HepG2 (cell line): Measurements from ENCODE around the gene SLC16A5. TPM values are rescaled to one million over a fixed set of nuclear protein-coding genes. Genes with fewer than 3 reads are reported as not detected.

Experiments
- ATAC-seq: fragments of 200-7000 bp; cut with Tn5 transposase; 3 replicates; pipeline ENCODE4 v1.9.1; 2020; ENCODE audit warnings: mild to moderate bottlenecking, moderate library complexity
- BruUV-seq: library from RNA; stranded (reverse); fragments of 400-500 nt; replicated peaks from 2 replicates; lab custom pipeline; 2021; lab: Mats Ljungman, UMichigan
- CTCF ChIA-PET: fragments of 300-600 bp; formaldehyde crosslinking; extraction: SDS; loops from one replicate; lab custom pipeline; 2021; ENCODE audit warnings: low total read pairs, inconsistent platforms, low intra/inter-chr PET ratio; lab: Yijun Ruan, JAX
- POLR2A ChIA-PET: fragments of 350-600 bp; sonication (Branson Sonifier 250); formaldehyde crosslinking; loops from one replicate; lab custom pipeline; 2020; ENCODE audit warnings: antibody characterized with exemption, inconsistent platforms; lab: Yijun Ruan, JAX
- DNase-seq: peaks from one replicate; pipeline ENCODE4 v3.0.0-alpha.2; 2015; ENCODE audit warnings: low spot score
- FAIRE-seq: peaks from 3 replicates; lab custom pipeline; 2011; peaks lifted over from hg19 to GRCh38; lab: Jason Lieb, UNC
- H2AFZ ChIP-seq: one replicate; pipeline ENCODE4 v1.6.1; 2011; ENCODE audit warnings: low read length, inconsistent platforms
- H3K27ac ChIP-seq: fragments of 300-600 bp; 3 replicates; pipeline ENCODE4 v1.8.0; 2011; ENCODE audit warnings: mixed run types, mild to moderate bottlenecking, mixed read lengths, low read length, inconsistent platforms; ENCODE audit not compliant: insufficient read depth; ENCODE audit errors: extremely low read length
- H3K27me3 ChIP-seq, 2 experiments: fragments of 200-600 bp in 1 of 2; 2 replicates in 1 of 2; 3 replicates in 1 of 2; pipeline versions ENCODE4 v1.6.0 to v1.8.0; 2011; ENCODE audit warnings: low read length in 2 of 2, mild to moderate bottlenecking in 2 of 2, moderate library complexity in 2 of 2, inconsistent platforms in 1 of 2; ENCODE audit not compliant: insufficient read depth in 2 of 2, control insufficient read depth in 1 of 2
- H3K36me3 ChIP-seq, 2 experiments: fragments of 200-600 bp in 1 of 2; replicated peaks in 1 of 2; 2 replicates in 1 of 2; 3 replicates in 1 of 2; pipeline versions ENCODE4 v1.5.1 to v1.8.0; 2011; ENCODE audit warnings: low read length in 2 of 2, inconsistent platforms in 1 of 2; ENCODE audit not compliant: insufficient read depth in 2 of 2, control insufficient read depth in 1 of 2
- H3K4me1 ChIP-seq: 2 replicates; pipeline ENCODE4 v1.5.1; 2012; ENCODE audit warnings: low read length, inconsistent platforms; ENCODE audit not compliant: insufficient read depth
- H3K4me2 ChIP-seq: 2 replicates; pipeline ENCODE4 v1.6.0; 2011; ENCODE audit warnings: low read depth, low read length, inconsistent platforms
- H3K4me3 ChIP-seq, 3 experiments: fragments of 200-600 bp in 1 of 3; sonication (generic), shearing (Covaris generic) in 1 of 3; replicated peaks in 1 of 3; 2 replicates each; pipeline ENCODE4 v1.5.1; 2011 to 2016; ENCODE audit warnings: low read length in 3 of 3, inconsistent platforms in 2 of 3, low read depth in 2 of 3, mild to moderate bottlenecking in 2 of 3, control low read depth in 1 of 3, mixed read lengths in 1 of 3; ENCODE audit not compliant: insufficient read depth in 1 of 3
- H3K79me2 ChIP-seq: one replicate; pipeline ENCODE4 v1.6.1; 2011; ENCODE audit warnings: low read length, inconsistent platforms; ENCODE audit not compliant: insufficient read depth
- H3K9ac ChIP-seq: 2 replicates; pipeline ENCODE4 v1.6.0; 2011; ENCODE audit warnings: mild to moderate bottlenecking, low read depth, low read length, inconsistent platforms; ENCODE audit not compliant: insufficient read depth
- H3K9me3 ChIP-seq: 2 replicates; pipeline ENCODE4 v1.5.1; 2012; ENCODE audit warnings: mild to moderate bottlenecking, low read length
- H4K20me1 ChIP-seq: 2 replicates; pipeline ENCODE4 v1.6.0; 2011; ENCODE audit warnings: inconsistent platforms, mild to moderate bottlenecking, low read length, moderate library complexity; ENCODE audit not compliant: insufficient read depth
- ATAD3A ChIP-seq: sonication (generic); formaldehyde crosslinking; IDR thresholded peaks from 2 replicates; pipeline ENCODE4 v1.4.0; 2020; ENCODE audit warnings: missing genetic modification reagents
- CEBPG ChIP-seq: IDR thresholded peaks from 2 replicates; pipeline ENCODE4 v1.6.1; 2016
- CREBL2 ChIP-seq: sonication (generic); formaldehyde crosslinking; IDR thresholded peaks from 2 replicates; pipeline ENCODE4 v1.8.1; 2023; ENCODE audit warnings: missing genetic modification reagents, mild to moderate bottlenecking, borderline replicate concordance
- FOXK2 ChIP-seq: fragments of 450-650 bp; IDR thresholded peaks from 2 replicates; pipeline ENCODE4 v1.6.1; 2016
- HDAC1 ChIP-seq: sonication (generic); formaldehyde crosslinking; IDR thresholded peaks from 2 replicates; pipeline ENCODE4 v1.5.1; 2020; ENCODE audit warnings: mild to moderate bottlenecking, missing genetic modification reagents
- KDM1A ChIP-seq: IDR thresholded peaks from 2 replicates; pipeline ENCODE4 v1.6.1; 2016; ENCODE audit warnings: missing compliant biosample characterization
- MZF1 ChIP-seq: sonication (generic); formaldehyde crosslinking; IDR thresholded peaks from 2 replicates; pipeline ENCODE4 v1.8.1; 2023; ENCODE audit warnings: mild to moderate bottlenecking, missing genetic modification reagents, borderline replicate concordance
- NR1H2 ChIP-seq: sonication (generic); formaldehyde crosslinking; IDR thresholded peaks from 2 replicates; pipeline ENCODE4 v1.8.1; 2022; ENCODE audit warnings: low read depth, missing genetic modification reagents, borderline replicate concordance
- NR3C1 ChIP-seq: sonication (generic); formaldehyde crosslinking; IDR thresholded peaks from 2 replicates; pipeline ENCODE4 v1.4.0; 2020; ENCODE audit warnings: missing genetic modification reagents
- TCF7 ChIP-seq: sonication (generic); IDR thresholded peaks from 2 replicates; pipeline ENCODE4 v1.6.1; 2016; ENCODE audit warnings: antibody characterized with exemption, low read depth
- ZNF232 ChIP-seq: sonication (generic); formaldehyde crosslinking; IDR thresholded peaks from 2 replicates; pipeline ENCODE4 v1.4.0; 2020; ENCODE audit warnings: missing genetic modification reagents, borderline replicate concordance
- ZNF317 ChIP-seq: sonication (generic); formaldehyde crosslinking; IDR thresholded peaks from 2 replicates; pipeline ENCODE4 v1.5.0; 2020; ENCODE audit warnings: mild to moderate bottlenecking, missing genetic modification reagents
- ZNF841 ChIP-seq: sonication (generic); formaldehyde crosslinking; IDR thresholded peaks from 2 replicates; pipeline ENCODE4 v1.8.1; 2023; ENCODE audit warnings: missing genetic modification reagents, borderline replicate concordance
- WGBS: methylation state at CpG from one replicate; pipeline ENCODE4 v1.1.6; 2017; ENCODE audit warnings: low lambda C conversion rate; 5-methylcytosine and 5-hydroxymethylcytosine counted together
- in situ Hi-C: cut with HindIII; loops from 2 replicates; pipeline ENCODE4 v1.10.0; 2017; ENCODE audit warnings: low pct_unique_long_range_greater_than_20kb; ENCODE audit not compliant: extremely low pct_ligation_motif_present
- intact Hi-C: fragments of 100-400 bp; cut with micrococcal nuclease; formaldehyde crosslinking; loops from one replicate; pipeline ENCODE4 v1.10.0; 2022; ENCODE audit not compliant: unreplicated experiment
- polyA plus RNA-seq, 8 experiments: library from polyadenylated mRNA; depleted of rRNA in 3 of 8; stranded (reverse) in 7 of 8; unstranded in 1 of 8; fragments of >200 nt; fragmentation: Illumina TruSeq in 4 of 8; extraction: Trizol in 4 of 8; gene quantifications; 2 replicates each; pipeline versions ENCODE4 v1.2.1 to v1.2.3, GENCODE V29; 2011 to 2016; ENCODE audit warnings: low read depth in 4 of 8, missing spikeins in 1 of 8, mixed read lengths in 1 of 8; ENCODE audit not compliant: insufficient read depth in 1 of 8
- total RNA-seq, 5 experiments: library from RNA; depleted of rRNA; stranded (reverse); fragments of >200 nt; fragmentation: Illumina TruSeq; extraction: Trizol; gene quantifications; 2 replicates each; pipeline ENCODE4 v1.2.3, GENCODE V29; 2016; ENCODE audit warnings: low read depth in 1 of 5

SLC16A5 gene
- total and polyA plus RNA-seq, 2 of the 13 experiments (the other 11 are each of a cell fraction or from before 2014, with no cell fraction given), result 0.69 to 5.6 TPM

- peaks cover 44% of the 10 kb centered on the region for H3K4me1 ChIP-seq
- H3K27ac ChIP-seq, result no peak overlapping the region
- CTCF ChIA-PET, result no interaction called here
- no peaks in the 10 kb centered on the region for H3K36me3 ChIP-seq
- BruUV-seq, result no TSS peak
- no peaks in the 10 kb centered on the region for H3K9me3 ChIP-seq
- no peak overlapping the region for H3K4me2 ChIP-seq
- no peak overlapping the region for H3K4me3 ChIP-seq
- in situ Hi-C loops, result no loop called here
- no peaks in the 10 kb centered on the region for H3K79me2 ChIP-seq
- ATAC-seq (no peak), DNase-seq (no peak), FAIRE-seq (no peak)
- H3K27me3 ChIP-seq, result peaks cover 3 to 17% of the 10 kb centered on the region in 2 experiments; a peak in 3 of 5 replicates
- 71% methylated on average over 7 of the region's 7 CpGs for WGBS
- TF ChIP-seq HDAC1 (CRISPR knock-in tag) (no peak), NR3C1 (CRISPR knock-in tag) (no peak), ZNF841 (CRISPR knock-in tag) (no peak), TCF7 (no peak), ZNF232 (CRISPR knock-in tag) (no peak), MZF1 (no peak), CEBPG (CRISPR knock-in tag) (no peak), KDM1A (no peak), CREBL2 (no peak), FOXK2 (no peak), NR1H2 (CRISPR knock-in tag) (no peak), ZNF317 (CRISPR knock-in tag) (no peak), ATAD3A (CRISPR knock-in tag) (no peak)
- no peak overlapping the region for H3K9ac ChIP-seq
- H2AFZ ChIP-seq, result no peak overlapping the region
- POLR2A ChIA-PET, result interaction anchor here (1.1 kb wide), 1 partner anchor 12 kb away, joined by 4 read pairs; the partner anchor contains the start of gene ARMC7
- no peaks in the 10 kb centered on the region for H4K20me1 ChIP-seq
- intact Hi-C loops, result no loop called here
Measured at GRCh38 chr17:75097865-75098264, 10.1 kb downstream of the SLC16A5 start.
